Vagina (tissue), 2 donors: Measurements from ENCODE around the gene ADRM1. TPM values are rescaled to one million over a fixed set of nuclear protein-coding genes. Genes with fewer than 3 reads are reported as not detected.

Experiments
- DNase-seq, 2 donors: peaks; one replicate each; pipeline ENCODE4 v3.0.0-alpha.2; 2017; ENCODE audit errors: extremely low spot score in 2 of 2
- H3K27ac ChIP-seq: fragments of 200-600 bp; sonication (generic); one replicate; pipeline ENCODE4 v1.5.1; 2019
- H3K27me3 ChIP-seq: fragments of 200-600 bp; sonication (generic); one replicate; pipeline ENCODE4 v1.5.1; 2019
- H3K36me3 ChIP-seq, 2 donors: fragments of 200-600 bp; sonication (generic); one replicate each; pipeline ENCODE4 v1.5.1; 2017 to 2019
- H3K4me1 ChIP-seq: fragments of 200-600 bp; sonication (generic); one replicate; pipeline ENCODE4 v1.5.1; 2019
- H3K4me3 ChIP-seq, 2 donors: fragments of 200-600 bp; sonication (generic); 1 replicate in 1 of 2; 2 replicates in 1 of 2; pipeline ENCODE4 v1.5.1; 2016 to 2019
- H3K9me3 ChIP-seq: fragments of 200-600 bp; sonication (generic); one replicate; pipeline ENCODE4 v1.5.1; 2019
- CTCF ChIP-seq, 3 experiments: fragments of 450-650 bp in 2 of 3; fragments of 200-600 bp in 1 of 3; sonication (generic) in 1 of 3; IDR thresholded peaks; one replicate each; pipeline ENCODE4 v1.5.1; 2017 to 2019; ENCODE audit warnings: antibody characterized with exemption in 3 of 3, mild to moderate bottlenecking in 2 of 3, moderate library complexity in 2 of 3
- POLR2A ChIP-seq, 2 donors: fragments of 450-650 bp; IDR thresholded peaks; one replicate each; pipeline ENCODE4 v1.6.1; 2017; ENCODE audit warnings: antibody characterized with exemption in 2 of 2, mild to moderate bottlenecking in 2 of 2, moderate library complexity in 2 of 2
- POLR2AphosphoS5 ChIP-seq, 2 donors: sonication (generic); formaldehyde crosslinking; IDR thresholded peaks; one replicate each; pipeline ENCODE4 v1.9.0; 2017; ENCODE audit warnings: antibody characterized with exemption in 2 of 2, mild to moderate bottlenecking in 2 of 2, low read depth in 1 of 2; ENCODE audit not compliant: insufficient read depth in 1 of 2
- intact Hi-C: fragments of 100-400 bp; cut with DNase I; formaldehyde crosslinking; loops from one replicate; pipeline ENCODE4 v1.15.1; 2023
- total RNA-seq: library from RNA; depleted of rRNA; stranded (reverse); fragments of >200 nt; gene quantifications from one replicate; pipeline ENCODE4 v1.2.3, GENCODE V29; 2016

ADRM1 gene
- total RNA-seq, 1 donor from 2014 or later = 110 TPM

GRCh38 chr20:62333820-62334595, 31.2 kb downstream of the ADRM1 start:
- no peaks in the 10 kb centered on the region for H3K27me3 ChIP-seq
- H3K4me1 ChIP-seq = no peaks in the 10 kb centered on the region
- intact Hi-C loops = no loop called here
- no peaks in the 10 kb centered on the region for H3K9me3 ChIP-seq
- no peak overlapping the region for H3K4me3 ChIP-seq
- peaks cover 0 to 64% of the 10 kb centered on the region in 2 donors for H3K36me3 ChIP-seq
- no peak for DNase-seq
- H3K27ac ChIP-seq = no peak overlapping the region
- TF ChIP-seq POLR2A (IDR thresholded peaks at IDR 0.05) = no peak
- no peak for TF ChIP-seq POLR2AphosphoS5 (IDR thresholded peaks at IDR 0.05; ENCODE audit: insufficient read depth in 1 of 2, low read depth in 1 of 2)
- no peak for TF ChIP-seq CTCF (IDR thresholded peaks at IDR 0.05)

GRCh38 chr20:62334881-62335280, 32.1 kb downstream of the ADRM1 start:
- Histone ChIP-seq H3K27ac (no peak overlapping the region), H3K9me3 (no peaks in the 10 kb centered on the region), H3K4me3 (no peak overlapping the region), H3K4me1 (no peaks in the 10 kb centered on the region), H3K27me3 (no peaks in the 10 kb centered on the region), H3K36me3 (peaks cover 0 to 56% of the 10 kb centered on the region in 2 donors)
- DNase-seq = no peak
- TF ChIP-seq CTCF (IDR thresholded peaks at IDR 0.05) (no peak), POLR2A (IDR thresholded peaks at IDR 0.05) (no peak), POLR2AphosphoS5 (IDR thresholded peaks at IDR 0.05; ENCODE audit: insufficient read depth in 1 of 2, low read depth in 1 of 2) (no peak)
- intact Hi-C loops = no loop called here

- intact Hi-C loops = no loop called here
These were observed 32.7 kb downstream of the ADRM1 start for GRCh38 chr20:62335532-62335931.

GRCh38 chr20:62336329-62336728, 33.5 kb downstream of the ADRM1 start:
- Histone ChIP-seq H3K27ac (no peak overlapping the region), H3K4me3 (no peak overlapping the region)
- intact Hi-C loops = no loop called here

More at GRCh38 chr20:62335532-62335931, 32.7 kb downstream of the ADRM1 start:
- H3K27me3 ChIP-seq = no peaks in the 10 kb centered on the region
- peaks cover 0 to 51% of the 10 kb centered on the region in 2 donors for H3K36me3 ChIP-seq
- DNase-seq = no peak
- no peaks in the 10 kb centered on the region for H3K4me1 ChIP-seq
- H3K4me3 ChIP-seq = no peak overlapping the region
- no peak overlapping the region for H3K27ac ChIP-seq
- TF ChIP-seq POLR2AphosphoS5 (IDR thresholded peaks at IDR 0.05; ENCODE audit: insufficient read depth in 1 of 2, low read depth in 1 of 2) = no peak
- TF ChIP-seq CTCF (IDR thresholded peaks at IDR 0.05) = no peak
- no peak for TF ChIP-seq POLR2A (IDR thresholded peaks at IDR 0.05)
- H3K9me3 ChIP-seq = no peaks in the 10 kb centered on the region

More at GRCh38 chr20:62336329-62336728, 33.5 kb downstream of the ADRM1 start:
- TF ChIP-seq POLR2AphosphoS5 (IDR thresholded peaks at IDR 0.05; ENCODE audit: insufficient read depth in 1 of 2, low read depth in 1 of 2) = no peak
- TF ChIP-seq CTCF (IDR thresholded peaks at IDR 0.05) = no peak
- TF ChIP-seq POLR2A (IDR thresholded peaks at IDR 0.05) = no peak
- Histone ChIP-seq H3K4me1 (no peaks in the 10 kb centered on the region), H3K9me3 (no peaks in the 10 kb centered on the region), H3K27me3 (no peaks in the 10 kb centered on the region), H3K36me3 (peaks cover 0 to 53% of the 10 kb centered on the region in 2 donors)
- no peak for DNase-seq
